H1 (cell line): ENCODE measurements around the gene GRM7. TPM values are rescaled to one million over a fixed set of nuclear protein-coding genes. Genes with fewer than 3 reads are reported as not detected.

Experiments
- CTCF ChIA-PET: fragments of 300-600 bp; sonication (Branson Sonifier 250); formaldehyde crosslinking; loops from one replicate; lab custom pipeline; 2021; ENCODE audit not compliant: partially characterized antibody; lab: Charles Lee
- POLR2A ChIA-PET: fragments of 300-600 bp; sonication (Branson Sonifier 250); formaldehyde crosslinking; loops from one replicate; lab custom pipeline; 2021; ENCODE audit warnings: inconsistent platforms; ENCODE audit not compliant: partially characterized antibody; lab: Charles Lee
- DNase-seq, 2 experiments: peaks; one replicate each; pipeline versions ENCODE4 v3.0.0 to v3.0.0-alpha.2; 2010 to 2022; ENCODE audit warnings: low spot score in 2 of 2, low read depth in 1 of 2, mixed read lengths in 1 of 2
- FAIRE-seq: peaks from 2 replicates; lab custom pipeline; 2011; peaks lifted over from hg19 to GRCh38; lab: Jason Lieb, UNC
- H2AFZ ChIP-seq: 2 replicates; pipeline ENCODE4 v1.8.1; 2012; ENCODE audit warnings: low read length, inconsistent platforms
- H2AK5ac ChIP-seq: 2 replicates; pipeline ENCODE4 v1.6.1; 2013; ENCODE audit warnings: low read depth, low read length
- H2BK120ac ChIP-seq: replicated peaks from 2 replicates; pipeline ENCODE3; 2013; ENCODE audit warnings: low read depth, low read length, inconsistent platforms
- H2BK12ac ChIP-seq: 2 replicates; pipeline ENCODE4 v1.6.1; 2013; ENCODE audit warnings: low read depth, low read length
- H2BK15ac ChIP-seq: 2 replicates; pipeline ENCODE4 v1.6.1; 2013; ENCODE audit warnings: low read length
- H2BK20ac ChIP-seq: 2 replicates; pipeline ENCODE4 v1.6.1; 2013; ENCODE audit warnings: low read length
- H2BK5ac ChIP-seq: 2 replicates; pipeline ENCODE4 v1.6.1; 2013; ENCODE audit warnings: low read depth, low read length
- H3K14ac ChIP-seq: 2 replicates; pipeline ENCODE4 v1.6.1; 2013; ENCODE audit warnings: inconsistent platforms; ENCODE audit not compliant: insufficient read length
- H3K18ac ChIP-seq: 2 replicates; pipeline ENCODE4 v1.6.1; 2013; ENCODE audit warnings: low read length; ENCODE audit errors: extremely low read depth
- H3K23ac ChIP-seq: 2 replicates; pipeline ENCODE4 v1.6.1; 2013; ENCODE audit warnings: inconsistent platforms; ENCODE audit not compliant: insufficient read length
- H3K23me2 ChIP-seq: 2 replicates; pipeline ENCODE4 v1.6.1; 2013; ENCODE audit warnings: low read depth, low read length
- H3K27ac ChIP-seq: 2 replicates; pipeline ENCODE4 v1.6.1; 2011; ENCODE audit warnings: low read depth, low read length, inconsistent platforms
- H3K27me3 ChIP-seq, 4 experiments: replicated peaks in 1 of 4; 1 replicate in 1 of 4; 2 replicates in 3 of 4; pipeline versions ENCODE4 v1.6.1 to v1.8.1; 2011 to 2013; ENCODE audit warnings: low read length in 3 of 4, mild to moderate bottlenecking in 3 of 4, inconsistent platforms in 2 of 4, mixed read lengths in 2 of 4, moderate library complexity in 1 of 4; ENCODE audit not compliant: control insufficient read depth in 3 of 4, insufficient read depth in 3 of 4; ENCODE audit errors: extremely low read depth in 1 of 4
- H3K36me3 ChIP-seq, 4 experiments: 2 replicates each; pipeline versions ENCODE4 v1.6.1 to v1.8.1; 2011 to 2013; ENCODE audit warnings: mild to moderate bottlenecking in 4 of 4, low read length in 3 of 4, moderate library complexity in 2 of 4, control low read depth in 1 of 4, inconsistent platforms in 1 of 4; ENCODE audit not compliant: insufficient read depth in 4 of 4, control insufficient read depth in 2 of 4
- H3K4ac ChIP-seq: replicated peaks from 2 replicates; pipeline ENCODE3; 2013; ENCODE audit warnings: low read length, low read depth, mixed read lengths, inconsistent platforms; ENCODE audit not compliant: insufficient read length
- H3K4me1 ChIP-seq, 4 experiments: replicated peaks in 1 of 4; 1 replicate in 1 of 4; 2 replicates in 3 of 4; pipeline versions ENCODE4 v1.6.1 to v1.8.1; 2011 to 2013; ENCODE audit warnings: low read length in 3 of 4, inconsistent platforms in 2 of 4, mixed read lengths in 1 of 4; ENCODE audit not compliant: insufficient read depth in 4 of 4, control insufficient read depth in 3 of 4
- H3K4me2 ChIP-seq, 2 experiments: 2 replicates each; pipeline versions ENCODE4 v1.6.1 to v1.8.1; 2011 to 2013; ENCODE audit warnings: low read depth in 2 of 2, low read length in 2 of 2, control low read depth in 1 of 2, inconsistent platforms in 1 of 2, mild to moderate bottlenecking in 1 of 2; ENCODE audit not compliant: insufficient read depth in 1 of 2
- H3K4me3 ChIP-seq, 4 experiments: fragments of 200-600, 300-600 bp in 1 of 4; sonication (generic), shearing (Covaris generic), sonication (Bioruptor Twin) in 1 of 4; 2 replicates each; pipeline versions ENCODE4 v1.5.1 to v1.8.1; 2011 to 2016; ENCODE audit warnings: low read length in 4 of 4, low read depth in 3 of 4, control low read depth in 2 of 4, inconsistent platforms in 2 of 4, mild to moderate bottlenecking in 2 of 4, mixed read lengths in 1 of 4, moderate library complexity in 1 of 4; ENCODE audit not compliant: insufficient read depth in 2 of 4; ENCODE audit errors: extremely low read depth in 1 of 4
- H3K56ac ChIP-seq: replicated peaks from 2 replicates; pipeline ENCODE3; 2013; ENCODE audit warnings: low read depth, mild to moderate bottlenecking, mixed read lengths, low read length, inconsistent platforms; ENCODE audit not compliant: insufficient read length
- H3K79me1 ChIP-seq: 2 replicates; pipeline ENCODE4 v1.6.1; 2013; ENCODE audit warnings: low read depth, low read length, control low read depth
- H3K79me2 ChIP-seq, 2 experiments: 2 replicates each; pipeline versions ENCODE4 v1.6.1 to v1.8.1; 2012 to 2013; ENCODE audit warnings: low read length in 2 of 2, mild to moderate bottlenecking in 2 of 2, inconsistent platforms in 1 of 2; ENCODE audit not compliant: insufficient read depth in 2 of 2, control insufficient read depth in 1 of 2
- H3K9ac ChIP-seq, 4 experiments: replicated peaks in 1 of 4; 1 replicate in 1 of 4; 2 replicates in 3 of 4; pipeline versions ENCODE4 v1.6.1 to v1.8.1; 2011 to 2013; ENCODE audit warnings: low read depth in 3 of 4, low read length in 3 of 4, control low read depth in 2 of 4, mild to moderate bottlenecking in 2 of 4, moderate library complexity in 2 of 4, inconsistent platforms in 1 of 4; ENCODE audit errors: extremely low read depth in 1 of 4
- H3K9me3 ChIP-seq, 2 experiments: 2 replicates each; pipeline versions ENCODE4 v1.6.1 to v1.8.1; 2012 to 2013; ENCODE audit warnings: mild to moderate bottlenecking in 2 of 2, moderate library complexity in 2 of 2, control low read depth in 1 of 2, inconsistent platforms in 1 of 2, low read depth in 1 of 2, low read length in 1 of 2, mixed read lengths in 1 of 2; ENCODE audit not compliant: insufficient read depth in 2 of 2
- H4K20me1 ChIP-seq, 2 experiments: replicated peaks in 1 of 2; 2 replicates each; pipeline versions ENCODE3 to v1.8.1; 2011 to 2013; ENCODE audit warnings: inconsistent platforms in 2 of 2, low read length in 2 of 2, mild to moderate bottlenecking in 1 of 2; ENCODE audit not compliant: insufficient read depth in 2 of 2, control insufficient read depth in 1 of 2
- H4K5ac ChIP-seq: 2 replicates; pipeline ENCODE4 v1.6.1; 2013; ENCODE audit warnings: low read length, low read depth, mixed read lengths, inconsistent platforms; ENCODE audit not compliant: insufficient read length
- H4K8ac ChIP-seq: 2 replicates; pipeline ENCODE4 v1.8.0; 2013; ENCODE audit warnings: mild to moderate bottlenecking, moderate library complexity, low read length, inconsistent platforms; ENCODE audit not compliant: insufficient read depth; ENCODE audit errors: extremely low read depth
- H4K91ac ChIP-seq: replicated peaks from 2 replicates; pipeline ENCODE3; 2013; ENCODE audit warnings: low read length, mixed read lengths, inconsistent platforms; ENCODE audit not compliant: insufficient read length
- CHD2 ChIP-seq: IDR thresholded peaks from 2 replicates; pipeline ENCODE4 v1.6.1; 2012; ENCODE audit warnings: low read length, improper control_type of control experiment
- EZH2 ChIP-seq: fragments of 200-600 bp; sonication (generic); IDR thresholded peaks from 2 replicates; pipeline ENCODE4 v1.7.1; 2012; ENCODE audit warnings: low read depth, mild to moderate bottlenecking, moderate library complexity, low read length, inconsistent platforms; ENCODE audit not compliant: severe bottlenecking
- KDM5A ChIP-seq: fragments of 200-600 bp; IDR thresholded peaks from 2 replicates; pipeline ENCODE4 v1.7.1; 2012; ENCODE audit warnings: mild to moderate bottlenecking, low read length, inconsistent platforms, mixed read lengths
- NRF1 ChIP-seq: IDR thresholded peaks from 2 replicates; pipeline ENCODE4 v1.6.1; 2011; ENCODE audit warnings: mild to moderate bottlenecking, low read depth, low read length, improper control_type of control experiment
- PHF8 ChIP-seq: fragments of 200-600 bp; sonication (generic); conservative IDR thresholded peaks from 2 replicates; pipeline ENCODE4 v1.7.1; 2012; ENCODE audit warnings: low read depth, mild to moderate bottlenecking, inconsistent platforms, low read length, moderate library complexity
- POU5F1 ChIP-seq: IDR thresholded peaks from 2 replicates; pipeline ENCODE4 v1.6.1; 2011; ENCODE audit warnings: low read depth, mild to moderate bottlenecking, low read length, moderate library complexity
- WGBS, 2 experiments: shearing (Covaris generic) in 1 of 2; methylation state at CpG; one replicate each; pipeline versions ENCODE4 v1.1.6 to v1.1.7; 2013 to 2015; ENCODE audit warnings: low lambda C conversion rate in 2 of 2, mixed read lengths in 2 of 2, inconsistent platforms in 1 of 2, low coverage in 1 of 2, missing lambda C conversion rate in 1 of 2; ENCODE audit not compliant: insufficient replicate concordance in 2 of 2, insufficient coverage in 1 of 2, insufficient read length in 1 of 2; ENCODE audit errors: extremely low coverage in 1 of 2, missing lambda C conversion rate in 1 of 2; 5-methylcytosine and 5-hydroxymethylcytosine counted together
- polyA plus RNA-seq, 7 experiments: library from polyadenylated mRNA; depleted of rRNA in 3 of 7; stranded (reverse) in 5 of 7; unstranded in 2 of 7; fragments of >200 nt in 5 of 7; fragments of 200-250 nt in 2 of 7; gene quantifications; 1 replicate in 5 of 7; 2 replicates in 1 of 7; 4 replicates in 1 of 7; pipeline versions ENCODE4 v1.2.1 to v1.2.3, GENCODE V29; 2011 to 2013; ENCODE audit warnings: missing spikeins in 2 of 7, mixed read lengths in 2 of 7
- total RNA-seq: library from RNA; stranded (reverse); fragmentation: NEBNext Ultra II Directional; extraction: Animal tissue kit (Norgen Biotek cat#: 25700); gene quantifications from 2 replicates; pipeline ENCODE4 v1.2.1, GENCODE V29; 2021

The GRM7 gene
- total and polyA plus RNA-seq, 2 of the 8 experiments (the other 6 are each of a cell fraction or from before 2014, with no cell fraction given), result 0.17 to 0.24 TPM

DNA sequence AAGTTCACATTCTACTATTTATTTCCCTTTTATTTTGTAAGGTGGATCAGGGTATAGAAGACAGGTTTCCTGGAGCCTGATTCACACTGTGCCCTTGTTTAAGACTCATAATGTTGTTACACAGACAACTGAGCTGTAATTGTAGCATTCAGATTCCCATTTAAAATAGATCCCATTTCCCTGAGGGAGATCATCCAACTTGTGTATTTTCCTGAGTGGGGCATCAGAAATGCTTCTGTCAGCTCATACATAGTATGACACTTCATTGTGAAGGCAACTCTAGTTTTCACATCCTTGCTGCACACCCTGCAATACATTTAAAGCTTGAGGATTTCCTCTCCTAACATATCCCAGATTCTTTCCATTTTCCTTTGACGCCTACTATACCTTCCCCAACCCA, 659.7 kb downstream of the GRM7 start:
- H4K8ac ChIP-seq, result no peak overlapping the region
- no peak overlapping the region for H3K23ac ChIP-seq
- H3K36me3 ChIP-seq, result no peaks in the 10 kb centered on the region
- no peak overlapping the region for H3K56ac ChIP-seq
- no peak overlapping the region for H2BK120ac ChIP-seq
- no peak overlapping the region for H3K27ac ChIP-seq
- TF ChIP-seq KDM5A, result no peak
- no peak for TF ChIP-seq NRF1
- TF ChIP-seq PHF8, result no peak
- no peak for TF ChIP-seq EZH2
- no peak for TF ChIP-seq POU5F1
- no peak for TF ChIP-seq CHD2
- H2BK12ac ChIP-seq, result no peak overlapping the region
- no peak for DNase-seq
- no peak overlapping the region for H2AFZ ChIP-seq
- no peaks in the 10 kb centered on the region for H4K20me1 ChIP-seq
- no peaks in the 10 kb centered on the region for H3K79me2 ChIP-seq
- no peak overlapping the region for H3K4me2 ChIP-seq
- no peaks in the 10 kb centered on the region for H3K27me3 ChIP-seq
- no peak overlapping the region for H2AK5ac ChIP-seq
- 75% methylated on average over 1 of the region's 1 CpG; no CpG with 5 or more reads in 1 of the 2 experiments for WGBS, 2 experiments
- no peak overlapping the region for H3K14ac ChIP-seq
- no peak overlapping the region for H2BK15ac ChIP-seq
- H4K91ac ChIP-seq, result no peak overlapping the region
- H3K9ac ChIP-seq, result no peak overlapping the region
- H3K18ac ChIP-seq, result no peak overlapping the region
- H3K79me1 ChIP-seq, result no peaks in the 10 kb centered on the region
- no peak overlapping the region for H2BK5ac ChIP-seq
- no peaks in the 10 kb centered on the region for H3K4me1 ChIP-seq
- no peaks in the 10 kb centered on the region for H3K23me2 ChIP-seq
- POLR2A ChIA-PET, result interaction anchor here (0.7 kb wide), 1 partner anchor 761 kb away, joined by 3 read pairs; no protein-coding TSS in a partner anchor
- no peak overlapping the region for H2BK20ac ChIP-seq
- H3K4ac ChIP-seq, result no peak overlapping the region
- no peak for FAIRE-seq
- H3K4me3 ChIP-seq, result no peak overlapping the region
- no peak overlapping the region for H4K5ac ChIP-seq
- H3K9me3 ChIP-seq, result no peaks in the 10 kb centered on the region
- CTCF ChIA-PET, result interaction anchor here (0.6 to 1.0 kb wide), 2 partner anchors 15 to 152 kb away, joined by 3 read pairs; no protein-coding TSS in a partner anchor
